GM12864 (cell line): ENCODE results near the gene KRTAP4-6.
"Not testable (repeated sequence)": the region's sequence is repeated elsewhere in the genome, so short reads cannot be mapped to it uniquely, and the experiment has no call there.

ENCODE experiments used
- DNase-seq: peaks from one replicate; pipeline ENCODE4 v3.0.0-alpha.2; 2011; ENCODE audit warnings: low read depth
- H3K4me3 ChIP-seq: 2 replicates; pipeline ENCODE4 v1.5.1; 2011; ENCODE audit warnings: mild to moderate bottlenecking, low read depth, low read length, control low read depth
- TF ChIP-seq, protein P1 (sequence below): IDR thresholded peaks from 2 replicates; pipeline ENCODE4 v1.5.1; 2011; ENCODE audit warnings: low read depth, mild to moderate bottlenecking, moderate library complexity, low read length, control low read depth, inconsistent platforms; ENCODE audit errors: missing control alignments

The KRTAP4-6 gene

DNA sequence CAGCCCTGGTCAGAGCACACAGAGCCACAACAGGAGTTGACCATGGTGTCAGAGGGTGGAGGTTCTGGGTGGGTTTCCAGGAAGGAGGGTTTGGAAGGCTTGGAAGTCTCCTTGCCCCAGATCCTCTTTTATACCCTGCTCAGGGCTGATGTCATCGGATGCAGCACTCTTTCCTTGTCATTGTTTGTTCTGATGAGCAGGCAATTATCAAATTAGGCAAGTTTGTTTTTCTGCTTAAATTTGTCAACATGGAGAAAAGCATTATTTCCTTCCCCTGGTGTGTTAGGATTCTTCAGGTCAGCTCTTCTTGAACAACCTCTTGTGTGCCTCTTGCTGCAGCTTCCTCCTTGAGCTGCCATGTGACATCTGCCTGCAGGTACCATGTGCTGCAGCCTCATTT lies 20.3 kb upstream of the KRTAP4-6 start, which contains the start of gene KRTAP4-4:
KRTAP4-4 (minus strand) TSS at position 101 of the 400 bp plus-strand sequence; CDS start at position 44, 57 bp downstream.
- no peak within 1 kb of the TSS for H3K4me3 ChIP-seq
- TF ChIP-seq, protein P1, sequence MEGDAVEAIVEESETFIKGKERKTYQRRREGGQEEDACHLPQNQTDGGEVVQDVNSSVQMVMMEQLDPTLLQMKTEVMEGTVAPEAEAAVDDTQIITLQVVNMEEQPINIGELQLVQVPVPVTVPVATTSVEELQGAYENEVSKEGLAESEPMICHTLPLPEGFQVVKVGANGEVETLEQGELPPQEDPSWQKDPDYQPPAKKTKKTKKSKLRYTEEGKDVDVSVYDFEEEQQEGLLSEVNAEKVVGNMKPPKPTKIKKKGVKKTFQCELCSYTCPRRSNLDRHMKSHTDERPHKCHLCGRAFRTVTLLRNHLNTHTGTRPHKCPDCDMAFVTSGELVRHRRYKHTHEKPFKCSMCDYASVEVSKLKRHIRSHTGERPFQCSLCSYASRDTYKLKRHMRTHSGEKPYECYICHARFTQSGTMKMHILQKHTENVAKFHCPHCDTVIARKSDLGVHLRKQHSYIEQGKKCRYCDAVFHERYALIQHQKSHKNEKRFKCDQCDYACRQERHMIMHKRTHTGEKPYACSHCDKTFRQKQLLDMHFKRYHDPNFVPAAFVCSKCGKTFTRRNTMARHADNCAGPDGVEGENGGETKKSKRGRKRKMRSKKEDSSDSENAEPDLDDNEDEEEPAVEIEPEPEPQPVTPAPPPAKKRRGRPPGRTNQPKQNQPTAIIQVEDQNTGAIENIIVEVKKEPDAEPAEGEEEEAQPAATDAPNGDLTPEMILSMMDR, result no peak
- DNase-seq, result no peak

DNA sequence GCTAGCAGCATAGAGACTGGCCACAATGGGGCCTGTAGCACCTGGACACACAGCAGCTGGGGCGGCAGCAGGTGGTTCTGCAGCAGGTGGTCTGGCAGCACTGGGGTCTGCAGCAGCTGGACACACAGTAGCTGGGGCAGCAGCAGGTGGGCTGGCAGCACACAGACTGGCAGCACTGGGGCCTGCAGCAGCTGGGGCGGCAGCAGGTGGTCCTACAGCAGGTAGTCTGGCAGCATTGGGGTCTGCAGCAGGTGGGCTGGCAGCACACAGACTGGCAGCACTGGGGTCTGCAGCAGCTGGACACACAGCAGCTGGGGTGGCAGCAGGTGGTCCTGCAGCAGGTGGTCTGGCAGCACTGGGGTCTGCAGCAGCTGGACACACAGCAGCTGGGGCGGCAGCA lies 19.8 kb upstream of the KRTAP4-6 start:
- not testable (repeated sequence) for H3K4me3 ChIP-seq, DNase-seq

DNA sequence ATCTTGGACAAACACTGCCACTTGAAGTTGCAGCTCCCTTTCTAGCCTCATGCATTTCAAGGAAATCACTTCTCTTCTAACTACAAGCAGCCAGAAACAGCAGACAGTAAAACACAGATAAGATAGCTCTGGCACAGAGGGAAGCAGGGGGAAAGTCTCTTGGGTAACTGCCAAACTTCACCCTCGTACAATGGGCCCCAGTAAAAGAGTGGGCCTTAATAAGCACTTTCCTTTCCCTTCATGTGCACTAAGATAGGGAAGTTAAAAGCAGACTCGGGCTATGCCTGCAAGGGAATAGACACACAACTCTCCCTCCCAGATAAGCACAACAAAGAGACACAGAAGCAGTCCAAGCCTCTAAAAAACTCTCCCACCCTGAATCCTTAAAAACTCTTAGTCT lies 13.5 kb upstream of the KRTAP4-6 start:
- no peak for DNase-seq
- H3K4me3 ChIP-seq, result no peak overlapping the region
- TF ChIP-seq, protein P1, result no peak

DNA sequence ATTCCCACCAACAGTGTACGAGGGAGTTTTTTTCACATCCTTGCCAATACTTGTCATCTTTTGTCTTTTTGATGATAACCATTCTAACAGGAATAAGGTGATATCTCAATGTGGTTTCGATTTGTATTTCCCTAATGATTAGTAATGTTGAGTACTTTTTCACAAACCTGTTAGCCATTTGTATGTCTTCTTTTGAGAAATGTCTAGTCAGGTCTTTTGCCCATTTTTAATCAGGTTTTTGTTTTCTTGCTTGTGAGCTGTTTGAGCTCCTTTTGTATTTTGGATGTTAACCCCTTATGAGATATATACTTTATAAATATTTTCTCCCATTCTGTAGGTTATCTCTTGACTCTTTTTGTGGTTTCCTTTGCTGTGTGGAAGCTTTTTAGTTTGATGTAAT lies 11.2 kb upstream of the KRTAP4-6 start:
- TF ChIP-seq, protein P1, result no peak
- DNase-seq, result no peak
- H3K4me3 ChIP-seq, result no peak overlapping the region

DNA sequence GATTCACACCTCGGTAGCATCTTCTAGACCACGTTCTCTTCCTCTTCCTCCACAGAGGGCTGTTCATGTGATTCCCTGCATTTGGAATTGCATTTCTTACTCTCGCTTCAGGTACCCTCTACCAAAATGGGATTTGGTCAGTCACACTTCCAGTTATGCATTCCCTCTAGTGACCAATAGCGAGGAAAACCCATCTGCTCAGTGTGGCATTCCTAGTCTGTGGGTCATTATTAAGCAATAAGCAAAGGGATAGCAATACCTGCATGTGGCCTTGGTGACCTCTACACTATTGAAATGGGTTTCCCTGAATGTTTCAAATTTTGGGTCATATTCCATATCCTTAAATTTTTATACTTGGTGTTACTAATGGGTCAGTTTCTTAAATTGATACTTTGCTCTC lies 9.7 kb upstream of the KRTAP4-6 start:
- no peak overlapping the region for H3K4me3 ChIP-seq
- TF ChIP-seq, protein P1, result no peak
- no peak for DNase-seq

DNA sequence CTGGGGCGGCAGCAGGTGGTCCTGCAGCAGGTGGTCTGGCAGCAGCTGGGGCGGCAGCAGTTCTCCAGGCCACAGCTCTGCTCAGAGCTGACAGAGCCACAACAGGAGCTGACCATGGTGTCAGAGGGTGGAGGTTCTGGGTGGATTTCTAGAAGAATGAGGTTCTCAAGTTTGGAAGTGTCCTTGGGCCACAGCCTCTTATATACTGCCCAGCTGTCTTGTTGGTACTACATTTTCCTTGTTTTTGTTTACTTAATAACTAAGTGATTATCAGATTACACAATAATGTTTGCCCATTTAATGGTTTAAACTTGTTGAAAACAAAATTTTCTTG lies 9.3 kb upstream of the KRTAP4-6 start, which contains the start of gene KRTAP4-5:
KRTAP4-5 (minus strand) TSS at position 174 of the 334 bp plus-strand sequence; CDS start at position 116, 58 bp downstream.
- TF ChIP-seq, protein P1, result no peak
- no peak for DNase-seq
- no peak within 1 kb of the TSS for H3K4me3 ChIP-seq

DNA sequence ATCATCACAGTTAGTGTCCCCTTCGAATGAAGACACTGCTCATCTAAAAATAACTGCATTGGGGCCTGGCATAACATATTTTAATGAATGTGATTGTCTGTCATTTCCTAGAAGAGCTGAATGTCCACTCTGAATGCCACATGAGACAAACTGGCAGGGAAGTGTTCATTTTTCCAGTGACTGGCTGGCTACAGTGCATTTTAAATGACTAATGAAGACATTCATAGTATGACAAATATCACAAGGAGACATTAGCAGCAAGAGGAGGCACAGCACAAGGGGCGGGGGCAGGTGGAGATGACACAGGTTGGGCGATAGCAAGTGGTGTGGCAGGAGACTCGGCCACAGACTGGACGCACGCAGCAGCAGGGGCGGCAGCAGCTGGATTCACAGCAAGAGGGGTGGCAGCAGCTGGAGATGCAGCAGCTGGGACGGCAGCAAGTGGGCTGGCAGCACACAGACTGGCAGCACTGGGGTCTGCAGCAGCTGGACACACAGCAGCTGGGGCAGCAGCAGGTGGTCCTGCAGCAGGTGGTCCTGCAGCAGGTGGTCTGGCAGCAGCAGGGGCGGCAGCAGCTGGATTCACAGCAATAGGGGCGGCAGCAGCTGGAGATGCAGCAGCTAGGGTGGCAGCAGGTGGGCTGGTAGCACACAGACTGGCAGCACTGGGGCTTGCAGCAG lies 8.8 kb upstream of the KRTAP4-6 start:
- not testable (repeated sequence) for DNase-seq, H3K4me3 ChIP-seq

DNA sequence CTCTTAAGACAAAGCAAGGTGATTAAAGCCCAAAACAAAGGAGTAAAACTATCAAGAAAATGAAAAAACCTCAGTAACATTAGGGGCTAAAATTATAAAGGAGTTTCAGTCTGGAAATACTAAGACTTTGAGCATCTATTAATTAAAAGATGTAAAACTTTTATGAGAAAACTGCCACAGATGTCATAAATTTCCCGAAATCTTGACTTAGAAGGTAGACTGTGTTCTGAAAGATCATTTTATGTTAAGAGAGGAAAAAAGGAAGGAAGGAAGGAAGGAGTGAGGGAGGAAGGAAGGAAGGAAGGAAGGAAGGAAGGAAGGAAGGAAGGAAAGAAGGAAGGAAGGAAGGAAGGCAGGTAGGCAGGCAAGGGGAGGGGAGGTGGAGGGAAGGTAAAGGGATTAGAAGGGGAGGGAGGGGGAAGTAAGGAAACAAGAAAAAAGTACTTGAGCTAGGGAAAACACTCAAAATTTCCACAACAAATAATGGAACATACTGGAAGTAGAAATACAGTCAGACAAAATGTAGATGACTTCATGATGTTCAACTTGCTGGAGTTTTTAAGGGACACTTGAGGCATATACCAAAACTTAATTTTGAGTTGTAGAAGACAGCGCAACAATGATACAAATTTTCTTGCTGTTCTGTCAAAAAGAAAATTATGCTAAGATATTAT lies 7.3 kb upstream of the KRTAP4-6 start:
- TF ChIP-seq, protein P1, result no peak
- H3K4me3 ChIP-seq, result no peak overlapping the region
- DNase-seq, result no peak
